Mucosa of descending colon (tissue), 3 donors: ENCODE results near the gene ERMP1. TPM values are rescaled to one million over a fixed set of nuclear protein-coding genes. Genes with fewer than 3 reads are reported as not detected.

Experiments used
- ATAC-seq: fragments of 200-7000 bp; cut with Tn5 transposase; one replicate; pipeline ENCODE4 v1.9.1; 2020; ENCODE audit warnings: mild to moderate bottlenecking, moderate library complexity
- DNase-seq, 3 donors: peaks; one replicate each; pipeline ENCODE4 v3.0.0-alpha.2; 2020
- H3K36me3 ChIP-seq: fragments of 200-600 bp; one replicate; pipeline ENCODE4 v1.8.0; 2021; ENCODE audit warnings: low read depth, mild to moderate bottlenecking
- H3K4me1 ChIP-seq: fragments of 200-600 bp; one replicate; pipeline ENCODE4 v1.8.0; 2021; ENCODE audit warnings: low read depth, mild to moderate bottlenecking
- H3K4me3 ChIP-seq: fragments of 200-600 bp; one replicate; pipeline ENCODE4 v1.8.0; 2021; ENCODE audit warnings: mild to moderate bottlenecking
- H3K9me3 ChIP-seq: fragments of 200-600 bp; one replicate; pipeline ENCODE4 v1.8.0; 2021; ENCODE audit warnings: mild to moderate bottlenecking
- CTCF ChIP-seq: fragments of 200-600 bp; IDR thresholded peaks from one replicate; pipeline ENCODE4 v1.8.0; 2022; ENCODE audit warnings: antibody characterized with exemption, mild to moderate bottlenecking
- intact Hi-C, 2 donors: fragments of 100-400 bp; cut with DNase I in 1 of 2; cut with micrococcal nuclease in 1 of 2; formaldehyde crosslinking; loops; one replicate each; pipeline versions ENCODE4 v1.11.0 to v1.11.1; 2022; cut with DNase I, micrococcal nuclease
- total RNA-seq, 3 donors: library from RNA; stranded (reverse); fragmentation: NEBNext Ultra II Directional in 2 of 3; extraction: Animal tissue kit (Norgen Biotek cat#: 25700) in 2 of 3; gene quantifications; one replicate each; pipeline versions ENCODE4 v1.2.1 to v1.2.4, GENCODE V29; 2021 to 2023
- donor health status: DM: no; HTN: no; CAD: no; lungs with moderate emphysema.
- donor health status: DM: no; HTN: no; CAD: no.
- donor health status: DM: no; HTN: yes; CAD: no.

The ERMP1 gene
- total RNA-seq, 3 donors from 2014 or later, result 29.5 to 60.6 (median 34.1) TPM

GRCh38 chr9:5791870-5792269, 41.0 kb downstream of the ERMP1 start:
- DNase-seq (no peak), ATAC-seq (no peak)
- intact Hi-C loops, result no loop called here
- H3K4me3 ChIP-seq, result no peak overlapping the region
- H3K9me3 ChIP-seq, result no peaks in the 10 kb centered on the region
- no peaks in the 10 kb centered on the region for H3K4me1 ChIP-seq
- TF ChIP-seq CTCF, result no peak
- no peaks in the 10 kb centered on the region for H3K36me3 ChIP-seq

- H3K4me3 ChIP-seq, result no peak overlapping the region
- intact Hi-C loops, result no loop called here
- TF ChIP-seq CTCF, result no peak
- H3K9me3 ChIP-seq, result no peaks in the 10 kb centered on the region
- ATAC-seq, result no peak
- DNase-seq, result no peak
- no peaks in the 10 kb centered on the region for H3K36me3 ChIP-seq
- H3K4me1 ChIP-seq, result no peaks in the 10 kb centered on the region
These were observed 42.0 kb downstream of the ERMP1 start for GRCh38 chr9:5790923-5791322.

- Histone ChIP-seq H3K4me1 (no peaks in the 10 kb centered on the region), H3K4me3 (no peak overlapping the region), H3K9me3 (no peaks in the 10 kb centered on the region), H3K36me3 (no peaks in the 10 kb centered on the region)
- ATAC-seq (no peak), DNase-seq (no peak)
- intact Hi-C loops, result no loop called here
- no peak for TF ChIP-seq CTCF
These were observed 43.4 kb downstream of the ERMP1 start for GRCh38 chr9:5789489-5789888.

- DNase-seq (no peak), ATAC-seq (no peak)
- no peak for TF ChIP-seq CTCF
- intact Hi-C loops, result no loop called here
- H3K36me3 ChIP-seq, result no peaks in the 10 kb centered on the region
- no peaks in the 10 kb centered on the region for H3K9me3 ChIP-seq
- H3K4me1 ChIP-seq, result no peaks in the 10 kb centered on the region
- H3K4me3 ChIP-seq, result no peak overlapping the region
These were observed 45.1 kb downstream of the ERMP1 start for GRCh38 chr9:5787759-5788302.

- intact Hi-C loops, result no loop called here
- no peaks in the 10 kb centered on the region for H3K36me3 ChIP-seq
- no peaks in the 10 kb centered on the region for H3K9me3 ChIP-seq
- ATAC-seq (no peak), DNase-seq (no peak)
- no peak overlapping the region for H3K4me3 ChIP-seq
- H3K4me1 ChIP-seq, result no peaks in the 10 kb centered on the region
- TF ChIP-seq CTCF, result no peak
These were observed 45.7 kb downstream of the ERMP1 start for GRCh38 chr9:5787220-5787619.
